GM04504 (cell line): ENCODE measurements around the gene LAMA2.

Experiments used
- DNase-seq: peaks from one replicate; pipeline ENCODE4 v3.0.0-alpha.2; 2012; ENCODE audit warnings: low read depth

LAMA2 gene

GRCh38 chr6:128882991-128883611 is at the start of gene LAMA2:
Gene LAMA2, plus strand, starts transcription at chr6:128883138. Its CDS starts 108 bp downstream, at chr6:128883246.
- peak; percentile 71 for DNase-seq

- DNase-seq = no peak
Observed at GRCh38 chr6:128836761-128837160, 46.2 kb upstream of the LAMA2 start.

- DNase-seq = no peak
Observed at GRCh38 chr6:128841518-128841917, 41.4 kb upstream of the LAMA2 start.

- no peak for DNase-seq
Observed at GRCh38 chr6:128844598-128844997, 38.3 kb upstream of the LAMA2 start.

GRCh38 chr6:128847431-128848210 is 35.3 kb upstream of the LAMA2 start:
- DNase-seq = no peak

- no peak for DNase-seq
Observed at GRCh38 chr6:128848212-128848935, 34.6 kb upstream of the LAMA2 start.

GRCh38 chr6:128855581-128856085 is 27.3 kb upstream of the LAMA2 start:
- DNase-seq = no peak

GRCh38 chr6:128857806-128858205 is 25.1 kb upstream of the LAMA2 start:
- no peak for DNase-seq

- no peak for DNase-seq
Observed at GRCh38 chr6:128860782-128861181, 22.2 kb upstream of the LAMA2 start.

- DNase-seq = no peak
Observed at GRCh38 chr6:128863983-128864382, 19.0 kb upstream of the LAMA2 start.

- no peak for DNase-seq
Observed at GRCh38 chr6:128870746-128871145, 12.2 kb upstream of the LAMA2 start.

- no peak for DNase-seq
Observed at GRCh38 chr6:128874863-128875262, 8.1 kb upstream of the LAMA2 start.

- DNase-seq = no peak
Observed at GRCh38 chr6:128882560-128882959, 378 bp upstream of the LAMA2 start.

GRCh38 chr6:128883906-128884305 is 968 bp downstream of the LAMA2 start:
- DNase-seq = no peak

- DNase-seq = no peak
Observed at GRCh38 chr6:128885381-128885780, 2.4 kb downstream of the LAMA2 start.

GRCh38 chr6:128886706-128887105 is 3.8 kb downstream of the LAMA2 start:
- DNase-seq = no peak

- no peak for DNase-seq
Observed at GRCh38 chr6:128888444-128889175, 5.7 kb downstream of the LAMA2 start.

- DNase-seq = no peak
Observed at GRCh38 chr6:128889870-128890269, 6.9 kb downstream of the LAMA2 start.

- no peak for DNase-seq
Observed at GRCh38 chr6:128892079-128892478, 9.1 kb downstream of the LAMA2 start.

GRCh38 chr6:128899341-128900050 is 16.6 kb downstream of the LAMA2 start:
- no peak for DNase-seq

GRCh38 chr6:128903715-128904114 is 20.8 kb downstream of the LAMA2 start:
- no peak for DNase-seq
